Natural killer cell treated with Interleukin-12 subunit alpha and Interleukin-12 subunit beta and Interleukin-15 and Interleukin-18, amount 100 ng/mL, for 72 hours (primary cell): ENCODE data around the gene ZNF207. TPM values are rescaled to one million over a fixed set of nuclear protein-coding genes. Genes with fewer than 3 reads are reported as not detected.
"Not testable (repeated sequence)": the region's sequence is repeated elsewhere in the genome, so short reads cannot be mapped to it uniquely, and the experiment has no call there.

Experiments used
- ATAC-seq, 2 donors: fragments of 150-1000 bp; cut with Tn5 transposase in 1 of 2; sonication (Bioruptor Pico), chemical (Tn5 transposase) in 1 of 2; 2 replicates each; pipeline ENCODE4 v1.10.0; 2021
- DNase-seq: peaks from one replicate; pipeline ENCODE4 v3.0.0; 2022; ENCODE audit warnings: low spot score
- H3K27ac Mint-ChIP-seq, 2 donors: 1 replicate in 1 of 2; 2 replicates in 1 of 2; pipeline ENCODE4 v1.8.0; 2022; ENCODE audit warnings: mixed read lengths in 2 of 2, mild to moderate bottlenecking in 1 of 2, moderate library complexity in 1 of 2
- H3K27me3 Mint-ChIP-seq, 2 donors: 1 replicate in 1 of 2; 2 replicates in 1 of 2; pipeline ENCODE4 v1.8.0; 2022; ENCODE audit warnings: mixed read lengths in 2 of 2
- H3K36me3 Mint-ChIP-seq: one replicate; pipeline ENCODE4 v1.8.0; 2022; ENCODE audit warnings: mixed read lengths
- H3K4me1 Mint-ChIP-seq, 2 donors: 1 replicate in 1 of 2; 2 replicates in 1 of 2; pipeline ENCODE4 v1.8.0; 2022; ENCODE audit warnings: low read depth in 2 of 2, mixed read lengths in 2 of 2, mild to moderate bottlenecking in 1 of 2
- H3K4me3 Mint-ChIP-seq: one replicate; pipeline ENCODE4 v1.8.0; 2022; ENCODE audit warnings: mixed read lengths
- H3K9me3 Mint-ChIP-seq: 2 replicates; pipeline ENCODE4 v1.8.0; 2022; ENCODE audit warnings: mixed read lengths
- total RNA-seq, 2 donors: library from RNA; stranded (reverse); gene quantifications; one replicate each; pipeline ENCODE4 v1.2.3, GENCODE V29; 2022

ZNF207 gene
- total RNA-seq, 2 donors from 2014 or later, result 311 to 319 TPM

DNA sequence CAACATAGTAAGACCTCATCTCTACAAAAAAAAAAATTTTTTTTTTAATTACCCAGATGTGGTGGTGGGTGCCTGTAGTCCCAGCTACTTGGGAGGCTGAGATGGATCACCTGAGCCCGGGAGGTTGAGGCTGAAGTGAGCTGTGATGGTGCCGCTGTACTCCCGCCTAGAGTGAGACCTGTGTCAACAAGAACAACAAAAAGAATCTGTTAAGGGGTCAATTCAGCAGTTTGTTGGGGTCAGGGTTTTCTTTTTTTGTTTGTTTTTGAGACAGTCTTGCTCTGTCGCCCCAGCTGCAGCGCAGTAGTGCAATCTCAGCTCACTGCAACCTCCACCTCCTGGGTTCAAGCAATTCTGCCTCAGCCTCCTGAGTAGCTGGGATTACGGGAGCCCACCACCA is 29.9 kb upstream of the ZNF207 start:
- peaks cover 17 to 24% of the 10 kb centered on the region in 2 donors for H3K4me1 Mint-ChIP-seq
- not testable (repeated sequence) for H3K9me3 Mint-ChIP-seq, H3K36me3 Mint-ChIP-seq, H3K27me3 Mint-ChIP-seq, H3K27ac Mint-ChIP-seq, ATAC-seq, DNase-seq, H3K4me3 Mint-ChIP-seq

DNA sequence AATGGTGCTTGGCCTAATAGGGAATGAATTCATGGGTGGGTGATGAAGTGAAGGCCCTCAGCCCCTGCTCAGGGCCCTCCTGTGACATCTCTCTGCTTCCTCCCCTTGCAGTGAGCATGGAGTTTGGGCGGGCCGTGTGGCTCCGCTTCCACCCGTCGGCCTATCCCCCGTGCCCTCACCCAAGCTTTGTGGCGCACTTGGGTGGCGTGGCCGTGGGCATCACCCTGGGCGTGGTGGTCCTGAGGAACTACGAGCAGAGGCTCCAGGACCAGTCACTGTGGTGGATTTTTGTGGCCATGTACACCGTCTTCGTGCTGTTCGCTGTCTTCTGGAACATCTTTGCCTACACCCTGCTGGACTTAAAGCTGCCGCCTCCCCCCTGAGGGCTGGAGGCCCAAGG is 29.1 kb upstream of the ZNF207 start:
- no peak overlapping the region for H3K27ac Mint-ChIP-seq
- peaks cover 0 to under 1% of the 10 kb centered on the region in 2 donors for H3K27me3 Mint-ChIP-seq
- H3K36me3 Mint-ChIP-seq, result no peaks in the 10 kb centered on the region
- no peak for DNase-seq
- no peak overlapping the region for H3K4me3 Mint-ChIP-seq
- no peak for ATAC-seq
- H3K4me1 Mint-ChIP-seq, result peaks cover 17 to 22% of the 10 kb centered on the region in 2 donors
- H3K9me3 Mint-ChIP-seq, result no peaks in the 10 kb centered on the region

- DNase-seq, result no peak
- Mint-ChIP-seq H3K9me3 (no peaks in the 10 kb centered on the region), H3K27me3 (no peaks in the 10 kb centered on the region), H3K4me1 (peaks cover 17 to 22% of the 10 kb centered on the region in 2 donors), H3K27ac (peak overlapping the region; percentile 37 to 87), H3K36me3 (no peaks in the 10 kb centered on the region), H3K4me3 (peak overlapping the region; percentile 35)
- ATAC-seq, result no peak
Observed at GRCh38 chr17:32323046-32323445, 26.9 kb upstream of the ZNF207 start.

- DNase-seq (peak; percentile 73), ATAC-seq (peak; percentile 79 to 88)
- no peaks in the 10 kb centered on the region for H3K36me3 Mint-ChIP-seq
- peak overlapping the region; percentile 37 to 87 for H3K27ac Mint-ChIP-seq
- peak overlapping the region; percentile 54 for H3K4me3 Mint-ChIP-seq
- no peaks in the 10 kb centered on the region for H3K9me3 Mint-ChIP-seq
- no peaks in the 10 kb centered on the region for H3K27me3 Mint-ChIP-seq
- H3K4me1 Mint-ChIP-seq, result peaks cover 17 to 19% of the 10 kb centered on the region in 2 donors
Observed at GRCh38 chr17:32323811-32324491, 26.0 kb upstream of the ZNF207 start.

- DNase-seq (no peak), ATAC-seq (no peak)
- Mint-ChIP-seq H3K9me3 (no peaks in the 10 kb centered on the region), H3K27ac (peak overlapping the region; percentile 97 to 98), H3K36me3 (no peaks in the 10 kb centered on the region), H3K4me1 (peaks cover 29 to 39% of the 10 kb centered on the region in 2 donors), H3K27me3 (no peaks in the 10 kb centered on the region), H3K4me3 (no peak overlapping the region)
Observed at GRCh38 chr17:32327911-32328310, 22.0 kb upstream of the ZNF207 start.

DNA sequence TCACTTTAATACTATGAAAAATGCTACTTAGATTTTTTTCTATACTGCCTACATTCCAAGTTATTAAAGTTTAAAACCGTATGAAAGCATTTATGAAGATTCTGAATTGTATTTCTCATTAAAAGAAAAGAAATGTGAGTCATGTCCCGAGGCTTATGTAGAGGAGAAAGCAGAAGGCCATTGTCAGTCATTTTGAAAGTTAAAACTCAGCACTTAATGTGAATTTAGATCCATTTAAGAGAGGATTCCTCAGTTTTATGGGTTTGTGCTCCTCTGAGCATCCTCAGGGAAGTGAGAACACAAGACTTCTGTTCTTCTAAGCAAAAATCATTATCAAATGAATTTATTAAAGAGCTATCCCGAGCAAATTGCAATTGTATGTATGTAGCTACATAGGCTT is 19.8 kb upstream of the ZNF207 start:
- peaks cover 23 to 33% of the 10 kb centered on the region in 2 donors for H3K4me1 Mint-ChIP-seq
- H3K4me3 Mint-ChIP-seq, result peak overlapping the region; percentile 87
- no peak for DNase-seq
- no peaks in the 10 kb centered on the region for H3K9me3 Mint-ChIP-seq
- peaks cover 8% of the 10 kb centered on the region for H3K36me3 Mint-ChIP-seq
- H3K27ac Mint-ChIP-seq, result peak overlapping the region; percentile 97 to 98
- peak in 1 of 2 donors; percentile 39 for ATAC-seq
- H3K27me3 Mint-ChIP-seq, result no peaks in the 10 kb centered on the region

DNA sequence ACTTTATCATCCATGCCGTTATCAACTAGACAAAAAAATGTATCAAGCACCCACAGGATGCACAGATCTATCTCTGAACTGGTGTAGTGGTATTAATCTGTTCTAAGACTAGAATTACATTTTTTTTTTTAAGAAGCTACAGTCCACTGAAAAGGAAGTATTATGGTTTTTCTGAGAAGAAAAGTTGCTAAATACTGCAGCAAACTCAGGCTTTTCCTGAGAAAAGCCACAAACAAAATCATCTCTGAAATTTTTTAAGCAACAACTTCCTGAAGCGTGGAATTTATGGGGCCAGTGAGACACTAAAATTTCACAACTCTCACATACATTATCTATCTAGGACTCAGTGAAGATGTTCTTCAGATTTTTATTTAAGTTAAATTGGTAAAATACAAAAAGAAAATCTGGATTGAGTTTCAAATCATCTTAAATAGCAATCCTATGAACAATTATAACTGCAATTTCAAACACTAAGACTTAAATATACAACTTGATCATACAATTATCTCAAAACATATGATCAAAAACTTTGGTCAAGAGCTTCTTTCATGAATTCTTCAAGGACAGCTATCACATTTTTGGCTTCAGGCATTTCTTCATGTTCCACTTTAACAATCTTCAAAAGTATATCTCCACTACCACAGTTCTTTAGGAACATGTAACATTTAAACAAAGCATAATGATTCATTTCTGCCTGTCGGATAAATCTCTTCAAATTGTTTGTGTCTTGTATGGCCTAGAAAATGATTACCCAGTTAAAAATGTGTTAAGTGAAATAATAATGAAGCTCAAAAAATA is 18.5 kb upstream of the ZNF207 start:
- Mint-ChIP-seq H3K27me3 (no peaks in the 10 kb centered on the region), H3K4me1 (peaks cover 23 to 33% of the 10 kb centered on the region in 2 donors), H3K4me3 (peak overlapping the region; percentile 87), H3K27ac (peak overlapping the region; percentile 97 to 98), H3K36me3 (peaks cover 8% of the 10 kb centered on the region), H3K9me3 (no peaks in the 10 kb centered on the region)
- ATAC-seq (peak; percentile 90 to 92), DNase-seq (no peak)

GRCh38 chr17:32333187-32333586 is 16.8 kb upstream of the ZNF207 start:
- H3K4me3 Mint-ChIP-seq, result no peak overlapping the region
- H3K36me3 Mint-ChIP-seq, result peaks cover 8% of the 10 kb centered on the region
- DNase-seq (no peak), ATAC-seq (no peak)
- no peaks in the 10 kb centered on the region for H3K27me3 Mint-ChIP-seq
- H3K27ac Mint-ChIP-seq, result no peak overlapping the region
- peaks cover 23 to 33% of the 10 kb centered on the region in 2 donors for H3K4me1 Mint-ChIP-seq
- no peaks in the 10 kb centered on the region for H3K9me3 Mint-ChIP-seq

GRCh38 chr17:32335046-32335445 is 14.9 kb upstream of the ZNF207 start:
- H3K27me3 Mint-ChIP-seq, result no peaks in the 10 kb centered on the region
- peak overlapping the region; percentile 54 to 76 for H3K27ac Mint-ChIP-seq
- no peak overlapping the region for H3K4me3 Mint-ChIP-seq
- H3K36me3 Mint-ChIP-seq, result peaks cover 8% of the 10 kb centered on the region
- DNase-seq (no peak), ATAC-seq (no peak)
- peaks cover 22 to 25% of the 10 kb centered on the region in 2 donors for H3K4me1 Mint-ChIP-seq
- no peaks in the 10 kb centered on the region for H3K9me3 Mint-ChIP-seq

GRCh38 chr17:32335687-32336086 is 14.3 kb upstream of the ZNF207 start:
- peaks cover 8% of the 10 kb centered on the region for H3K36me3 Mint-ChIP-seq
- H3K4me3 Mint-ChIP-seq, result no peak overlapping the region
- peaks cover 17 to 19% of the 10 kb centered on the region in 2 donors for H3K4me1 Mint-ChIP-seq
- DNase-seq, result no peak
- no peaks in the 10 kb centered on the region for H3K27me3 Mint-ChIP-seq
- peak overlapping the region; percentile 54 to 76 for H3K27ac Mint-ChIP-seq
- H3K9me3 Mint-ChIP-seq, result no peaks in the 10 kb centered on the region
- no peak for ATAC-seq

GRCh38 chr17:32341141-32341856 is 8.7 kb upstream of the ZNF207 start:
- peak overlapping the region; percentile 87 for H3K4me3 Mint-ChIP-seq
- no peaks in the 10 kb centered on the region for H3K27me3 Mint-ChIP-seq
- ATAC-seq (peak; percentile 34 to 76), DNase-seq (no peak)
- no peaks in the 10 kb centered on the region for H3K9me3 Mint-ChIP-seq
- H3K27ac Mint-ChIP-seq, result peak overlapping the region; percentile 79 to 93
- no peaks in the 10 kb centered on the region for H3K36me3 Mint-ChIP-seq
- peaks cover 21% of the 10 kb centered on the region in 2 donors for H3K4me1 Mint-ChIP-seq

DNA sequence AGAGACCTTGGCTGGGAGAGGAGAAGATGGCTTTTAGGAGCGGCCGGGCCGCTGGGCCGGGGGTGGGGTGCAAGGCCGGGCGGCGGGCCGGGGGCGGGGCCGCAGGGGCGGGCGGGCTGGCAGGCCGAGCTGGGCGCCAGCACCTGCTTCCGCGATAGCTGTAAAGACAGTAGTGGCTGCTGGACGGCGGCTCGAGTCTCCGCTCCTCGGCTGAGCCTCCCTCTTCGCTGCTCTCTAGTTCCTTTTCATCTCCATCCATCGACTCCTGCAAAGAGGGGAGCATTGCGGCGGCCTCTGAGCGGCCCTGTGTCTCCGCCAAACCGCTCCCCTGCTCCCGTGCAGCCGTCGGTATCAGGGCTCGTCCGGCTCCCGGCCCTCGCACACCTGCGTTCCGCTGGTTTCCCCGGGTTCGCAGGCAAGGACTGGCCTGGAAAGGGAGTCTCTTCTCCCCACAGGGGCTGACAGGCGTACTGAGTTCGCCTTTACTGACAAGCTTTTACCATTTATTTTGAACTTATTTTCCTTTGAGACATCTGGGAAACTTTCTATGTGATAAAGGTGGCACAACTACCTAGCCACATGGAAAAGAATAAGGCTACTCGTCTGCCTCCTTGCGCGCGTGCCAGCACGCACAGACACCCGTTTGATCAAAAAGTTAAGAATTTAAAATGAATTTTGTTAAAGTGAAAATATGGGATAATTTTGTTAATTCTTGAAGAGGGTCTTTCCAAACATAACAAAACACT is 7.9 kb upstream of the ZNF207 start, which contains the start of gene C17orf75:
Gene C17orf75, minus strand, starts transcription at position 317 of the 746 bp plus-strand sequence. Its CDS starts 34 bp downstream, at position 283.
- no peaks in the 10 kb centered on the region for H3K27me3 Mint-ChIP-seq

More for the DNA sequence above, 7.9 kb upstream of the ZNF207 start, which contains the start of gene C17orf75:
- DNase-seq, result peak; percentile 81
- Mint-ChIP-seq H3K4me1 (peaks cover 21% of the 10 kb centered on the region in 2 donors), H3K27ac (peak within 1 kb of the TSS; percentile 79 to 93), H3K4me3 (peak within 1 kb of the TSS; percentile 87), H3K9me3 (no peaks in the 10 kb centered on the region), H3K36me3 (no peaks in the 10 kb centered on the region)
- peak; percentile 92 for ATAC-seq
